ENCODE results near the gene DDX20. TPM values are rescaled to one million over a fixed set of nuclear protein-coding genes. Genes with fewer than 3 reads are reported as not detected.

The DDX20 gene
- total and polyA plus RNA-seq, 2 donors (not counting 3 experiments of a cell fraction or from before 2014, with no cell fraction given): 4.1 to 15.9 TPM

DNA sequence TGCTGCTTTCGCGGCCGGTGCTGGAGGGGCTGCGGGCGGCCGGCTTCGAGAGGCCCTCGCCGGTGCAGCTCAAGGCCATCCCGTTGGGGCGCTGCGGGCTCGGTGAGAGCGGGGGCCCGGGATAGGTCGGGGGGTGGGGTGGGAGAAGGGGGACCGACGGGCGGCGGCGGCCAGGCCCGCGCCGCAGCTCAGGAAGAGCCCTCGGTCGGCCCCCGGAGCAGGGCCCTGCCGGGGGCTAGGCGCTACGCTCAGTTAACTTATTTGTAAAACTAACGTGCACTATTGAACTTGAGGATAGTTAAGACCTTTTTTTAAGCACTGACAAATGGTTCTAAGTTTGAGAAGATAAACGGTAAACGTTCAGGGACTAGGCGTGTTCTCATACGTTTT lies 418 bp downstream of the DDX20 start:
- Histone ChIP-seq H3K79me2 (ENCODE audit: control insufficient read depth, insufficient read depth, low read length) (peaks cover 36% of the 10 kb centered on the region), H4K20me1 (replicated peaks; ENCODE audit: control insufficient read depth, extremely low read depth, insufficient read depth, low read length) (no peaks in the 10 kb centered on the region), H3K27me3 (ENCODE audit: control insufficient read depth in 2 of 2, insufficient read depth in 2 of 2, low read length in 2 of 2) (no peaks in the 10 kb centered on the region), H3K27ac (ENCODE audit: insufficient read depth, low read depth, low read length) (peak overlapping the region; percentile 90), H3K4me2 (ENCODE audit: insufficient read depth, low read length) (peak overlapping the region; percentile 97), H3K9me3 (replicated peaks; ENCODE audit: control insufficient read depth, insufficient read depth, low read length) (no peaks in the 10 kb centered on the region), H3K9me1 (replicated peaks; ENCODE audit: control insufficient read depth, extremely low read depth, insufficient read depth, low read length) (no peaks in the 10 kb centered on the region), H2AFZ (ENCODE audit: low read depth, low read length) (peak overlapping the region; percentile 24), H3K4me3 (replicated peaks in 1 of 3; ENCODE audit: insufficient read depth in 1 of 3, low read depth in 1 of 3, low read length in 3 of 3) (peak overlapping the region; percentile 80 to 91 (median 82)), H3K36me3 (ENCODE audit: control insufficient read depth in 2 of 2, extremely low read depth in 1 of 2, insufficient read depth in 2 of 2, low read length in 2 of 2) (peaks cover 0 to 9% of the 10 kb centered on the region in 2 experiments), H3K9ac (replicated peaks; ENCODE audit: extremely low read depth, insufficient read depth, low read length) (peak overlapping the region; percentile 88), H3K4me1 (ENCODE audit: control insufficient read depth, extremely low read depth, insufficient read depth, low read length) (peaks cover 30% of the 10 kb centered on the region)
- dilution Hi-C loops (cut with MboI; ENCODE audit: extremely low pct_ligation_motif_present, low sequenced_read_pairs): no loop called here
- intact Hi-C loops (cut with micrococcal nuclease): no loop called here
- ChIA-PET POLR2A (no interaction called here), CTCF (interaction anchor here (1.1 to 4.4 kb wide), 7 partner anchors 9 to 274 kb away, joined by 3 to 45 read pairs (median 5); no protein-coding TSS in a partner anchor)
- BruUV-seq (replicated peaks): no TSS peak
- DNase-seq (ENCODE audit: low read depth, low spot score) (no peak), FAIRE-seq (no peak)
- no peak for TF ChIP-seq POLR2A (IDR thresholded peaks at IDR 0.05; ENCODE audit: low read depth, low read length)
- TF ChIP-seq POLR2AphosphoS5 (IDR thresholded peaks at IDR 0.05; ENCODE audit: insufficient read depth, low read depth, low read length): no peak
- TF ChIP-seq, protein P1, sequence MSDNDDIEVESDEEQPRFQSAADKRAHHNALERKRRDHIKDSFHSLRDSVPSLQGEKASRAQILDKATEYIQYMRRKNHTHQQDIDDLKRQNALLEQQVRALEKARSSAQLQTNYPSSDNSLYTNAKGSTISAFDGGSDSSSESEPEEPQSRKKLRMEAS (IDR thresholded peaks at IDR 0.05; ENCODE audit: insufficient read depth, insufficient read length): no peak
- no peak for TF ChIP-seq MYC (IDR thresholded peaks at IDR 0.05; ENCODE audit: low read depth, low read length)
- no peak for TF ChIP-seq FOS (IDR thresholded peaks at IDR 0.05; ENCODE audit: borderline replicate concordance, insufficient read depth, low read length)
- TF ChIP-seq, protein P2, sequence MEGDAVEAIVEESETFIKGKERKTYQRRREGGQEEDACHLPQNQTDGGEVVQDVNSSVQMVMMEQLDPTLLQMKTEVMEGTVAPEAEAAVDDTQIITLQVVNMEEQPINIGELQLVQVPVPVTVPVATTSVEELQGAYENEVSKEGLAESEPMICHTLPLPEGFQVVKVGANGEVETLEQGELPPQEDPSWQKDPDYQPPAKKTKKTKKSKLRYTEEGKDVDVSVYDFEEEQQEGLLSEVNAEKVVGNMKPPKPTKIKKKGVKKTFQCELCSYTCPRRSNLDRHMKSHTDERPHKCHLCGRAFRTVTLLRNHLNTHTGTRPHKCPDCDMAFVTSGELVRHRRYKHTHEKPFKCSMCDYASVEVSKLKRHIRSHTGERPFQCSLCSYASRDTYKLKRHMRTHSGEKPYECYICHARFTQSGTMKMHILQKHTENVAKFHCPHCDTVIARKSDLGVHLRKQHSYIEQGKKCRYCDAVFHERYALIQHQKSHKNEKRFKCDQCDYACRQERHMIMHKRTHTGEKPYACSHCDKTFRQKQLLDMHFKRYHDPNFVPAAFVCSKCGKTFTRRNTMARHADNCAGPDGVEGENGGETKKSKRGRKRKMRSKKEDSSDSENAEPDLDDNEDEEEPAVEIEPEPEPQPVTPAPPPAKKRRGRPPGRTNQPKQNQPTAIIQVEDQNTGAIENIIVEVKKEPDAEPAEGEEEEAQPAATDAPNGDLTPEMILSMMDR (IDR thresholded peaks at IDR 0.05; ENCODE audit: extremely low read depth in 1 of 2, insufficient read depth in 1 of 2, low read depth in 1 of 2, low read length in 2 of 2): no peak
- no peak for TF ChIP-seq JUN (IDR thresholded peaks at IDR 0.05; ENCODE audit: borderline replicate concordance, insufficient read depth, insufficient read length, low read depth)
- TF ChIP-seq GATA2 (IDR thresholded peaks at IDR 0.05; ENCODE audit: insufficient read depth, insufficient read length, low read depth, low read length): no peak
- no peak for TF ChIP-seq EZH2 (IDR thresholded peaks at IDR 0.05; ENCODE audit: borderline replicate concordance, low read depth, low read length, severe bottlenecking)

Data from endothelial cell of umbilical vein (primary cell).